ENCODE measurements around the gene IER5L. TPM values are rescaled to one million over a fixed set of nuclear protein-coding genes. Genes with fewer than 3 reads are reported as not detected.

Gene IER5L
- total RNA-seq, 6 experiments from 2014 or later = 2.7 to 19.8 (median 7.8) TPM

DNA sequence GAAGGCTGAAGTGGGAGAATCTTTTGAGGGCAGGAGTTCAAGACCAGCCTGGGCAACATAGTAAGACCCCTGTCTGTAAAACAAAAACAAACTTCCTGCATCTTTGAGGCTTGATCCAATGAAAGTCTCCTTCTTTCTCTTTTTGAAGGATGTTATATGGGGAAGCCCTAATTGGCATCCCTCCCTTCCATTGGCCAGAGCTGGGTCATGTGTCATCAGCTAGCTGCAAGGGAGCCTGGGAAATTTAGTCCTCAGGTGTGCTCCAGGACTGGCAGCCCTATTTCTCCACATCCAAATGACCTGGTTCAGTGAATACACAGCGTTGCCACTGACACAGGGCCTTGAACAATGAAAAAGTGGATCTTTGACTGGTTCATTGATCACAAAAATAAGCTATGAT is 9.0 kb upstream of the IER5L start:
- WGBS (ENCODE audit: insufficient coverage, low coverage, low lambda C conversion rate, missing lambda C conversion rate) = 80% methylated on average over 1 of the region's 1 CpG
- H3K27ac ChIP-seq = no peak overlapping the region
- intact Hi-C loops (cut with DNase I) = no loop called here
- no peak for ATAC-seq
- DNase-seq = no peak
- no peaks in the 10 kb centered on the region for H3K4me1 ChIP-seq
- TF ChIP-seq, protein P1, sequence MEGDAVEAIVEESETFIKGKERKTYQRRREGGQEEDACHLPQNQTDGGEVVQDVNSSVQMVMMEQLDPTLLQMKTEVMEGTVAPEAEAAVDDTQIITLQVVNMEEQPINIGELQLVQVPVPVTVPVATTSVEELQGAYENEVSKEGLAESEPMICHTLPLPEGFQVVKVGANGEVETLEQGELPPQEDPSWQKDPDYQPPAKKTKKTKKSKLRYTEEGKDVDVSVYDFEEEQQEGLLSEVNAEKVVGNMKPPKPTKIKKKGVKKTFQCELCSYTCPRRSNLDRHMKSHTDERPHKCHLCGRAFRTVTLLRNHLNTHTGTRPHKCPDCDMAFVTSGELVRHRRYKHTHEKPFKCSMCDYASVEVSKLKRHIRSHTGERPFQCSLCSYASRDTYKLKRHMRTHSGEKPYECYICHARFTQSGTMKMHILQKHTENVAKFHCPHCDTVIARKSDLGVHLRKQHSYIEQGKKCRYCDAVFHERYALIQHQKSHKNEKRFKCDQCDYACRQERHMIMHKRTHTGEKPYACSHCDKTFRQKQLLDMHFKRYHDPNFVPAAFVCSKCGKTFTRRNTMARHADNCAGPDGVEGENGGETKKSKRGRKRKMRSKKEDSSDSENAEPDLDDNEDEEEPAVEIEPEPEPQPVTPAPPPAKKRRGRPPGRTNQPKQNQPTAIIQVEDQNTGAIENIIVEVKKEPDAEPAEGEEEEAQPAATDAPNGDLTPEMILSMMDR (IDR thresholded peaks at IDR 0.05) = no peak
- TF ChIP-seq POLR2A (IDR thresholded peaks at IDR 0.05) = no peak
- no peak overlapping the region for H3K4me3 ChIP-seq
- no peaks in the 10 kb centered on the region for H3K9me3 ChIP-seq
- no peaks in the 10 kb centered on the region for H3K36me3 ChIP-seq
- H3K27me3 ChIP-seq = no peaks in the 10 kb centered on the region

DNA sequence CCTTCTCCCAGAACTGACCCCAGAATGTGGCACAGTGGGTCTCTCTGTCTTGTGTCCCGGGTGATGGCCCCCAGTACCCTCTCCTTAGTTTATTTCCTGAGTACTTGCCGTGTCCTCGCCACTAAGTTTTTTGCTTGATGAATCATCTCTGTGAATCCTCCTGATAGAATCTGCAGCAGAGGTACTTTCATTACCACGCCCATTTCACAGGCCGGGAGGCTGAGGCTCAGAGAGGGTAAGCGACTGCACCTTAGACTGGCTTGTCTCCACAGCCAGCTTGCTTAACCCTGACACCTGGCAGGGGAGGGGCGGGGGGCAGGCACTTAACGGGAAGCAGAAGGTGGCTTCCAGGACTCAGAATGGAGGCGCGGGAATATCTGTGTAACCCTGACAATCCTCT is 7.9 kb upstream of the IER5L start:
- Histone ChIP-seq H3K36me3 (no peaks in the 10 kb centered on the region), H3K4me3 (no peak overlapping the region), H3K27me3 (no peaks in the 10 kb centered on the region), H3K4me1 (no peaks in the 10 kb centered on the region), H3K27ac (no peak overlapping the region), H3K9me3 (no peaks in the 10 kb centered on the region)
- whole genome bisulfite sequencing (ENCODE audit: insufficient coverage, low coverage, low lambda C conversion rate, missing lambda C conversion rate) = 85% methylated on average over 6 of the region's 10 CpGs
- DNase-seq (no peak), ATAC-seq (no peak)
- intact Hi-C loops (cut with DNase I) = no loop called here
- TF ChIP-seq, protein P1 (IDR thresholded peaks at IDR 0.05) = no peak
- no peak for TF ChIP-seq POLR2A (IDR thresholded peaks at IDR 0.05)

DNA sequence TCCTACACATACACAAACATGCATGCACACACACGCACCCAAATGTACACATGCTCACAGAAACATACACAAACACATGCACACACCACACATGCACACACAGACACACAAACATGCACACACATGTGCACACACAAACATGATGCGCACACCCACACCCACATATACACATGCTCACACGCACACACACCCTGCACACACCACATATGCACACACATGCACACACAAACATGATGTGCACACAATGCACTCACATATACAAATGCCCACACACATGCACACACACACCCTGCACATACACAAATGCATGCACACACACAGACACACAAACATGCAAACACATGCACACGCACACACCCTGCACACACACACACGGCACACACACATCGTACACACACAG is 7.3 kb upstream of the IER5L start:
- ATAC-seq (no peak), DNase-seq (no peak)
- Histone ChIP-seq H3K4me1 (no peaks in the 10 kb centered on the region), H3K9me3 (no peaks in the 10 kb centered on the region), H3K27me3 (no peaks in the 10 kb centered on the region), H3K4me3 (no peak overlapping the region), H3K27ac (no peak overlapping the region), H3K36me3 (no peaks in the 10 kb centered on the region)
- TF ChIP-seq, protein P1 (IDR thresholded peaks at IDR 0.05) = no peak
- no peak for TF ChIP-seq POLR2A (IDR thresholded peaks at IDR 0.05)
- 93% methylated on average over 4 of the region's 6 CpGs for WGBS (ENCODE audit: insufficient coverage, low coverage, low lambda C conversion rate, missing lambda C conversion rate)
- intact Hi-C loops (cut with DNase I) = no loop called here

DNA sequence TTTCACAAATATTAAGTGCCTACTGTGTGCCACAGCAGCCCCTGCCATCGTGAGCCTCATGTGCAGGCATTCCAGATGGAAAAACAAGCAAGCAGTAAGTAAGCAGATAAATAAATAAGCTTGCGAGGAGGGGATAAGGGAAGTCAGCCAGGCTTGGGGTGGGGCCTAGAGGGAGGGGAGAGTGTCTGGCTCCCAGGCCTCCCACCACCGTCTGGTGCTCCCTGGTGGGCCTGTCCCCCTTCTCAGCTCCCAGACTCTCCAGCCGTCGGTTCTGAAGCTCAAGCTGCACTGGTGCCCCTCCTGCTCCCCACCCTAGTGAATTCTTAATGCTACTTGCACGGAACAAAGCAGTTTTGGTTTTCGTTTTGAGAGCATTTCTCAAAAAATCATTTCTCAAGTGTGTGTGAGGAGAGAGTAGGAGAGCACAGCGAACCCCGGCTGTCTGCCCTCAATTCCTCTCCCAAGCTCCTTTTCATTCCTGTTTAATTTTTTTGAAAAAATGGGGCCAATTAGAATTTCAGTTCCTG is 6.6 kb upstream of the IER5L start:
- Histone ChIP-seq H3K27me3 (no peaks in the 10 kb centered on the region), H3K4me1 (no peaks in the 10 kb centered on the region), H3K27ac (no peak overlapping the region), H3K36me3 (no peaks in the 10 kb centered on the region), H3K9me3 (no peaks in the 10 kb centered on the region), H3K4me3 (no peak overlapping the region)
- WGBS (ENCODE audit: insufficient coverage, low coverage, low lambda C conversion rate, missing lambda C conversion rate) = 56% methylated on average over 9 of the region's 9 CpGs
- ATAC-seq = no peak
- no peak for DNase-seq
- intact Hi-C loops (cut with DNase I) = no loop called here
- no peak for TF ChIP-seq POLR2A (IDR thresholded peaks at IDR 0.05)
- TF ChIP-seq, protein P1 (IDR thresholded peaks at IDR 0.05) = no peak

DNA sequence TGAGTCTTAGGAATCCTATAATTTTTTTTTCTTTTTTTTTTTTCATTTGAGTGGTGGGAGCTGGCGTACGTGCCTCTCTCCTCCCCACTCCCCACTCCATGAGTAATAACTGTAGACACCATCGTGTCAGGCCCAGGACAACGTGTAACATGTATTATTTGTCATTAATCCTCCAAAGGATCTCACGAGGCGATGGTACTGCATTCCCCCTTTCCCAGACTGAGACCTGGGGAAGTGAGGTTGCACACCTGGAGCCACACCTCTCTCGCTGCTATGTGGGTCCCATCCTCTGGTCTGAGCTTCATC is 6.1 kb upstream of the IER5L start:
- H3K27ac ChIP-seq = no peak overlapping the region
- no peaks in the 10 kb centered on the region for H3K27me3 ChIP-seq
- H3K36me3 ChIP-seq = no peaks in the 10 kb centered on the region
- ATAC-seq = no peak
- intact Hi-C loops (cut with DNase I) = no loop called here
- no peak overlapping the region for H3K4me3 ChIP-seq
- DNase-seq = no peak
- 79% methylated on average over 4 of the region's 7 CpGs for WGBS (ENCODE audit: insufficient coverage, low coverage, low lambda C conversion rate, missing lambda C conversion rate)
- no peaks in the 10 kb centered on the region for H3K4me1 ChIP-seq
- H3K9me3 ChIP-seq = no peaks in the 10 kb centered on the region
- no peak for TF ChIP-seq POLR2A (IDR thresholded peaks at IDR 0.05)
